DND-41 (cell line): ENCODE measurements around the gene PLA2G2F.

Experiments
- EZH2 ChIP-seq: IDR thresholded peaks from 3 replicates; pipeline ENCODE4 v1.6.1; 2012; ENCODE audit warnings: borderline replicate concordance, low read depth, mild to moderate bottlenecking, moderate library complexity, low read length, inconsistent platforms; ENCODE audit not compliant: severe bottlenecking
- TF ChIP-seq, protein P1 (sequence below): IDR thresholded peaks from 2 replicates; pipeline ENCODE4 v1.5.1; 2012; ENCODE audit warnings: borderline replicate concordance, low read length, moderate library complexity, mild to moderate bottlenecking; ENCODE audit not compliant: poor library complexity, severe bottlenecking; ENCODE audit errors: extremely low read depth

DNA sequence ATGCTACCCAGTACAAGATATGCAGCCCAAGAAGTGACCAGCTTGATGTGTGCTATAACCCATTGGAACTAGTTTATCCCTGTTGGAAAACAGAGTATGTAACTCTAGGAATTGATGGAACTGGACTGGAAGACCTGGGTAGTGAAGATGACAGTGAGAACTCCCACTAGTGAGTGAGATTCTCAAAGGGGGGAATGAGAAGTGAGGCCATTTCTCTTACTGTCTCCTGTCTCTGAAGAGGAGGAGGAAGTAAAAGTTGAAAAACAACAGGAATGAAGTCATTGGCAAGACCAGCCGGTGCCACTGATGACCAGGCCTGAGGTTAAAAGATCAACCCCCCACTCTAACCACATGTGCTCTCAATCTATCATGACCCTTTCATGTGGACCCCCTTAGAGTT lies 20.9 kb downstream of the PLA2G2F start:
- TF ChIP-seq, protein P1, sequence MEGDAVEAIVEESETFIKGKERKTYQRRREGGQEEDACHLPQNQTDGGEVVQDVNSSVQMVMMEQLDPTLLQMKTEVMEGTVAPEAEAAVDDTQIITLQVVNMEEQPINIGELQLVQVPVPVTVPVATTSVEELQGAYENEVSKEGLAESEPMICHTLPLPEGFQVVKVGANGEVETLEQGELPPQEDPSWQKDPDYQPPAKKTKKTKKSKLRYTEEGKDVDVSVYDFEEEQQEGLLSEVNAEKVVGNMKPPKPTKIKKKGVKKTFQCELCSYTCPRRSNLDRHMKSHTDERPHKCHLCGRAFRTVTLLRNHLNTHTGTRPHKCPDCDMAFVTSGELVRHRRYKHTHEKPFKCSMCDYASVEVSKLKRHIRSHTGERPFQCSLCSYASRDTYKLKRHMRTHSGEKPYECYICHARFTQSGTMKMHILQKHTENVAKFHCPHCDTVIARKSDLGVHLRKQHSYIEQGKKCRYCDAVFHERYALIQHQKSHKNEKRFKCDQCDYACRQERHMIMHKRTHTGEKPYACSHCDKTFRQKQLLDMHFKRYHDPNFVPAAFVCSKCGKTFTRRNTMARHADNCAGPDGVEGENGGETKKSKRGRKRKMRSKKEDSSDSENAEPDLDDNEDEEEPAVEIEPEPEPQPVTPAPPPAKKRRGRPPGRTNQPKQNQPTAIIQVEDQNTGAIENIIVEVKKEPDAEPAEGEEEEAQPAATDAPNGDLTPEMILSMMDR: no peak
- TF ChIP-seq EZH2: no peak
